Fibroblast of lung (primary cell): ENCODE results near the gene ZSWIM6. TPM values are rescaled to one million over a fixed set of nuclear protein-coding genes. Genes with fewer than 3 reads are reported as not detected.

Source experiments
- DNase-seq, 2 donors: peaks; one replicate each; pipeline versions ENCODE4 v3.0.0 to v3.0.0-alpha.2; 2010; ENCODE audit warnings: low read depth in 2 of 2
- H2AFZ ChIP-seq: 2 replicates; pipeline ENCODE4 v1.5.1; 2012; ENCODE audit warnings: low read length, control low read depth, inconsistent platforms
- H3K27ac ChIP-seq: 2 replicates; pipeline ENCODE4 v1.5.1; 2011; ENCODE audit warnings: low read length, control low read depth; ENCODE audit not compliant: insufficient read depth
- H3K27me3 ChIP-seq: 2 replicates; pipeline ENCODE4 v1.5.1; 2011; ENCODE audit warnings: mild to moderate bottlenecking, low read length; ENCODE audit not compliant: control insufficient read depth, insufficient read depth
- H3K36me3 ChIP-seq: 2 replicates; pipeline ENCODE4 v1.5.1; 2011; ENCODE audit warnings: low read length; ENCODE audit not compliant: control insufficient read depth, insufficient read depth
- H3K4me1 ChIP-seq: 2 replicates; pipeline ENCODE4 v1.5.1; 2011; ENCODE audit warnings: low read length; ENCODE audit not compliant: control insufficient read depth, insufficient read depth; ENCODE audit errors: extremely low read depth
- H3K4me2 ChIP-seq: 2 replicates; pipeline ENCODE4 v1.5.1; 2011; ENCODE audit warnings: low read length, control low read depth; ENCODE audit not compliant: insufficient read depth; ENCODE audit errors: extremely low read depth
- H3K4me3 ChIP-seq, 4 experiments: fragments of 200-600 bp in 1 of 4; sonication (generic) in 1 of 4; replicated peaks in 1 of 4; 2 replicates each; pipeline ENCODE4 v1.5.1; 2011 to 2016; ENCODE audit warnings: low read length in 4 of 4, low read depth in 3 of 4, mild to moderate bottlenecking in 3 of 4, control low read depth in 2 of 4, inconsistent platforms in 1 of 4, mixed read lengths in 1 of 4; ENCODE audit not compliant: insufficient read depth in 1 of 4; ENCODE audit errors: control extremely low read depth in 1 of 4
- H3K79me2 ChIP-seq: 2 replicates; pipeline ENCODE4 v1.5.1; 2012; ENCODE audit warnings: mild to moderate bottlenecking, low read length, inconsistent platforms; ENCODE audit not compliant: control insufficient read depth, insufficient read depth
- H3K9ac ChIP-seq: 2 replicates; pipeline ENCODE4 v1.5.1; 2011; ENCODE audit warnings: mild to moderate bottlenecking, low read length, control low read depth; ENCODE audit not compliant: insufficient read depth
- H3K9me3 ChIP-seq: 2 replicates; pipeline ENCODE4 v1.5.1; 2012; ENCODE audit warnings: low read depth, low read length; ENCODE audit not compliant: control insufficient read depth, insufficient read depth
- H4K20me1 ChIP-seq: 2 replicates; pipeline ENCODE4 v1.5.1; 2011; ENCODE audit warnings: low read length; ENCODE audit not compliant: control insufficient read depth, insufficient read depth; ENCODE audit errors: extremely low read depth
- EZH2 ChIP-seq: IDR thresholded peaks from 2 replicates; pipeline ENCODE4 v1.5.1; 2012; ENCODE audit warnings: low read length, control low read depth, mild to moderate bottlenecking; ENCODE audit errors: missing control alignments
- polyA plus RNA-seq, 2 donors: library from polyadenylated mRNA; depleted of rRNA in 1 of 2; stranded (reverse) in 1 of 2; unstranded in 1 of 2; fragments of >200 nt; gene quantifications; 2 replicates each; pipeline ENCODE4 v1.2.1, GENCODE V29; 2011 to 2012; ENCODE audit warnings: missing spikeins in 1 of 2
- total RNA-seq: library from RNA; depleted of rRNA; stranded (reverse); fragments of >200 nt; gene quantifications from 2 replicates; pipeline ENCODE4 v1.2.1, GENCODE V29; 2014
- TF ChIP-seq, protein P1 (sequence below), 2 donors: IDR thresholded peaks in 1 of 2; conservative IDR thresholded peaks in 1 of 2; 1 replicate in 1 of 2; 2 replicates in 1 of 2; pipeline ENCODE4 v1.5.1; 2011 to 2012; ENCODE audit warnings: low read length in 2 of 2, control low read depth in 1 of 2, inconsistent platforms in 1 of 2, low read depth in 1 of 2, mild to moderate bottlenecking in 1 of 2

Gene ZSWIM6
- total and polyA plus RNA-seq, 2 donors (not counting 1 experiment from before 2014, with no cell fraction given) = 23.5 to 26.6 TPM

DNA sequence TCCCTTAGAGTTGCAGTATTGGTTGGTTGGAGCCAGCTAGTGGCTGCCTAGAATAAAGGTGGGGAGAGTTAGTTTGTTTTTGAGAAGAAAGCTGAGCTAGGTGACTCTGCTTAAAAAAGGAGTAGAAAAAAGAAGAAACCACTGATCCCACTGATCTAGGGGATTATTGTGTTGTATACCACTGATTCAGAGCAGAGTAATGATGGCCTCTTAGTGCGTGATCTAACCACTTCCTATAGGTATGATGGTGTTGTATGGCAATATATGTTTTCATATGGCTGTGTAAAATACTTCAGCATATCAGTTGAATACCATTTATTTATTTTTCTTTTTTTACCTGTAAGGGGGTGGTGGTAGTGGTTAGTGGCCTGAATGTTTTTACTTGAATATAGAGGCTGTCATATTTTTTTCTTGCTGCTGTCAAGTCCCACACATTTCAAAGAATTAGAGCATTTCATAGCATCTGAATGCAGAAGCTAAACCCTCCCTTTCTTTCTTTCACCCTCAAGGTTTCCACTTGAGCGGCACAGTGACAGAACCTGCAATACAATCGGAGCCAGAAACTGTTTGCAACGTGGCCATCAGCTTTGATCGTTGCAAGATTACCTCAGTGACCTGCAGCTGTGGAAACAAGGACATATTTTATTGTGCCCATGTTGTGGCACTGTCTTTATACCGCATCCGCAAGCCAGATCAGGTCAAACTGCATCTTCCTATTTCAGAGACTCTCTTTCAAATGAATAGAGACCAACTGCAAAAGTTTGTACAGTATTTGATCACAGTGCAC lies 140.3 kb downstream of the ZSWIM6 start:
- no peak for DNase-seq
- no peak overlapping the region for H3K9ac ChIP-seq
- H3K27ac ChIP-seq = no peak overlapping the region
- H3K27me3 ChIP-seq = no peaks in the 10 kb centered on the region
- H2AFZ ChIP-seq = no peak overlapping the region
- peaks cover 67% of the 10 kb centered on the region for H3K79me2 ChIP-seq
- no peak overlapping the region for H3K4me2 ChIP-seq
- TF ChIP-seq, protein P1, sequence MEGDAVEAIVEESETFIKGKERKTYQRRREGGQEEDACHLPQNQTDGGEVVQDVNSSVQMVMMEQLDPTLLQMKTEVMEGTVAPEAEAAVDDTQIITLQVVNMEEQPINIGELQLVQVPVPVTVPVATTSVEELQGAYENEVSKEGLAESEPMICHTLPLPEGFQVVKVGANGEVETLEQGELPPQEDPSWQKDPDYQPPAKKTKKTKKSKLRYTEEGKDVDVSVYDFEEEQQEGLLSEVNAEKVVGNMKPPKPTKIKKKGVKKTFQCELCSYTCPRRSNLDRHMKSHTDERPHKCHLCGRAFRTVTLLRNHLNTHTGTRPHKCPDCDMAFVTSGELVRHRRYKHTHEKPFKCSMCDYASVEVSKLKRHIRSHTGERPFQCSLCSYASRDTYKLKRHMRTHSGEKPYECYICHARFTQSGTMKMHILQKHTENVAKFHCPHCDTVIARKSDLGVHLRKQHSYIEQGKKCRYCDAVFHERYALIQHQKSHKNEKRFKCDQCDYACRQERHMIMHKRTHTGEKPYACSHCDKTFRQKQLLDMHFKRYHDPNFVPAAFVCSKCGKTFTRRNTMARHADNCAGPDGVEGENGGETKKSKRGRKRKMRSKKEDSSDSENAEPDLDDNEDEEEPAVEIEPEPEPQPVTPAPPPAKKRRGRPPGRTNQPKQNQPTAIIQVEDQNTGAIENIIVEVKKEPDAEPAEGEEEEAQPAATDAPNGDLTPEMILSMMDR (conservative IDR thresholded peaks at IDR 0.05 in 1 of 2, IDR thresholded peaks at IDR 0.05 in 1 of 2; ENCODE audit: low read depth in 1 of 2, low read length in 2 of 2) = no peak
- H3K4me3 ChIP-seq = no peak overlapping the region
- H4K20me1 ChIP-seq = peaks cover 2% of the 10 kb centered on the region
- peaks cover 2% of the 10 kb centered on the region for H3K4me1 ChIP-seq
- H3K36me3 ChIP-seq = no peaks in the 10 kb centered on the region
- H3K9me3 ChIP-seq = no peaks in the 10 kb centered on the region

DNA sequence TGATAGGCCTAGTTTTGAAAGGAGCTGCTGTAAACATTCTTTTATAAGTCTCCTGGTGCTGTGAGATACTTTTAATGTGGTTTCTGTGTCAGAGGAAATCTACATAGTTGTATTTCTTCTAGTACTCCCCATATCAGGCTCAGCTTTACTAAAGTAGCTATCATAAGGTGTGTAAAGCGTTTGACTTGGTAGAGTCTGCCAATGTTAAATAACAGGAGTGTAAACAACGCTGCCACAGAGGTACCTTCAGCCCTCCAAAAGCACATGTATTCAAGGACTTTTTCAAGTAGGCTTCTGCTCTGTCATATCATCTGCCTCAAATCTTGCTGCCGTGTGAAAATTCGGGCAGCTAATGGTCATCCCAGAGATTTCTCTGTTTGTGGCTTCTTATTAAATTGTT lies 142.7 kb downstream of the ZSWIM6 start:
- Histone ChIP-seq H3K9ac (no peak overlapping the region), H3K27ac (no peak overlapping the region), H3K4me1 (no peaks in the 10 kb centered on the region), H3K27me3 (no peaks in the 10 kb centered on the region), H3K79me2 (peaks cover 63% of the 10 kb centered on the region), H3K9me3 (no peaks in the 10 kb centered on the region), H3K4me3 (no peak overlapping the region), H4K20me1 (no peaks in the 10 kb centered on the region), H2AFZ (no peak overlapping the region), H3K4me2 (no peak overlapping the region), H3K36me3 (no peaks in the 10 kb centered on the region)
- no peak for DNase-seq
- TF ChIP-seq, protein P1 (conservative IDR thresholded peaks at IDR 0.05 in 1 of 2, IDR thresholded peaks at IDR 0.05 in 1 of 2; ENCODE audit: low read depth in 1 of 2, low read length in 2 of 2) = no peak
- TF ChIP-seq EZH2 = no peak

DNA sequence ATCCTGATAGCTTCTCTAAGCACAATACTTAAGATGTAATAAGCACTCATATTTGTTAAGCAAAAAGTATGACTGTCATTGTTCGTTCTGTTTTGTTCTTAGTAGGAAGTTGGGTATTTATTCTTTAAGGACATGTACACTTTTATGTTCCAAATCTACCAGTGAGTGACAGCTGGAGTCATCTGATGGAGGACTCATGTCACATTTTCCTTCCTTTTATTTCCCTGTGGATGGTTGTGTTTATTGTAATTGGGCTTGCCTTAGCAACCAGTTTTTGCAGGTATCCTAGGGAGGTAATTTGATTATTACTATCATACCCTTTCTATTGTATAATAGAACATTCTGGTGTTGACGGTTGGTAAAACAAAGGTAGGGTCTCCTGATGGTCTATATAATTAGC lies 145.7 kb downstream of the ZSWIM6 start:
- no peaks in the 10 kb centered on the region for H3K4me1 ChIP-seq
- peaks cover 48% of the 10 kb centered on the region for H3K79me2 ChIP-seq
- H3K36me3 ChIP-seq = no peaks in the 10 kb centered on the region
- no peaks in the 10 kb centered on the region for H3K9me3 ChIP-seq
- DNase-seq = no peak
- H2AFZ ChIP-seq = no peak overlapping the region
- H3K27me3 ChIP-seq = no peaks in the 10 kb centered on the region
- H3K27ac ChIP-seq = no peak overlapping the region
- no peak overlapping the region for H3K4me2 ChIP-seq
- TF ChIP-seq, protein P1 (conservative IDR thresholded peaks at IDR 0.05 in 1 of 2, IDR thresholded peaks at IDR 0.05 in 1 of 2; ENCODE audit: low read depth in 1 of 2, low read length in 2 of 2) = no peak
- no peak for TF ChIP-seq EZH2
- peaks cover 1% of the 10 kb centered on the region for H4K20me1 ChIP-seq
- H3K4me3 ChIP-seq = no peak overlapping the region
- no peak overlapping the region for H3K9ac ChIP-seq
